ENCODE results near the gene WAS. TPM values are rescaled to one million over a fixed set of nuclear protein-coding genes. Genes with fewer than 3 reads are reported as not detected.
"Not testable (repeated sequence)": the region's sequence is repeated elsewhere in the genome, so short reads cannot be mapped to it uniquely, and the experiment has no call there.

Gene WAS
- total and polyA plus RNA-seq, 3 donors from 2014 or later, result 2.5 to 5.5 (median 4.7) TPM

DNA sequence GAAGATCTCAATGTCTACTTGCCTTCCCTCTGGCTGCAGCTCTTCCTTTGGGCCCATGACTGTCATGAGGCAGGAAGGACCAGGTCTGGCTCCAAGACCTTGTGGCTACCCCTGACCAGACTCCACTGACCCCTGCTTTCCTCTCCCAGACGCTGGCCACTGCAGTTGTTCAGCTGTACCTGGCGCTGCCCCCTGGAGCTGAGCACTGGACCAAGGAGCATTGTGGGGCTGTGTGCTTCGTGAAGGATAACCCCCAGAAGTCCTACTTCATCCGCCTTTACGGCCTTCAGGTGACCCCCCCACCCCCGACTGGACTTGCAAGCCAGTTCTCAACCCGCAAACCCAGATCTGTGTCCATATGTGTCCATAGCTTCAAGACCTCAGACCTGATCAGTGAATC, 535 bp downstream of the WAS start:
- no peaks in the 10 kb centered on the region for H3K27me3 ChIP-seq
- H3K27ac ChIP-seq, result no peak overlapping the region
- WGBS, 2 donors, result 81 to 86% methylated on average over 7 of the region's 7 CpGs
- TF ChIP-seq CTCF (IDR thresholded peaks at IDR 0.05), result no peak
- H3K4me3 ChIP-seq, result no peak overlapping the region
- intact Hi-C loops (cut with DNase I; ENCODE audit: low total_unique reads), result no loop called here
- no peaks in the 10 kb centered on the region for H3K4me1 ChIP-seq
- no peaks in the 10 kb centered on the region for H3K9me3 ChIP-seq
- H3K36me3 ChIP-seq (ENCODE audit: low read depth, missing control alignments), result no peaks in the 10 kb centered on the region
- DNase-seq, result no peak

- 74 to 93% methylated on average over 9 to 12 of the region's 12 CpGs for WGBS, 2 donors
- intact Hi-C loops (cut with DNase I; ENCODE audit: low total_unique reads), result no loop called here
- no peak for TF ChIP-seq CTCF (IDR thresholded peaks at IDR 0.05)
- TF ChIP-seq POLR2A (IDR thresholded peaks at IDR 0.05), result no peak
- H3K4me3 ChIP-seq, result no peak overlapping the region
- no peaks in the 10 kb centered on the region for H3K27me3 ChIP-seq
- no peaks in the 10 kb centered on the region for H3K4me1 ChIP-seq
- no peaks in the 10 kb centered on the region for H3K36me3 ChIP-seq (ENCODE audit: low read depth, missing control alignments)
- no peak for DNase-seq
- no peak overlapping the region for H3K27ac ChIP-seq
- no peaks in the 10 kb centered on the region for H3K9me3 ChIP-seq
Measured at GRCh38 chrX:48685416-48685815, 1.8 kb downstream of the WAS start.

DNA sequence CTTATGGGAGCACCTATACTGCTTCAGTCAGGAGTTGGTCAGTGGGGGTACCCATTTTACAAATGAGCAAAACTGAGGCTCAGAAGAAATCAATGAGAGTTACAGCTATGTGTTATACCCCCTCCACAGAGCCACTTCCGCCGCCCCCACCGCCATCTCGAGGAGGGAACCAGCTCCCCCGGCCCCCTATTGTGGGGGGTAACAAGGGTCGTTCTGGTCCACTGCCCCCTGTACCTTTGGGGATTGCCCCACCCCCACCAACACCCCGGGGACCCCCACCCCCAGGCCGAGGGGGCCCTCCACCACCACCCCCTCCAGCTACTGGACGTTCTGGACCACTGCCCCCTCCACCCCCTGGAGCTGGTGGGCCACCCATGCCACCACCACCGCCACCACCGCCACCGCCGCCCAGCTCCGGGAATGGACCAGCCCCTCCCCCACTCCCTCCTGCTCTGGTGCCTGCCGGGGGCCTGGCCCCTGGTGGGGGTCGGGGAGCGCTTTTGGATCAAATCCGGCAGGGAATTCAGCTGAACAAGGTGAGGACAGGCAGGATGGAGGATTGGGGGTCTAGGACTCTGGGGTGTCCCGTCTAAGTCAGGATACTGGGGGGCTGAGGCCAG, 5.0 kb downstream of the WAS start:
- Histone ChIP-seq H3K9me3 (no peaks in the 10 kb centered on the region), H3K36me3 (ENCODE audit: low read depth, missing control alignments) (no peaks in the 10 kb centered on the region), H3K4me1 (no peaks in the 10 kb centered on the region), H3K4me3 (no peak overlapping the region), H3K27me3 (no peaks in the 10 kb centered on the region), H3K27ac (no peak overlapping the region)
- 13 to 42% methylated on average over 1 to 16 of the region's 19 CpGs for WGBS, 2 donors
- DNase-seq, result no peak
- TF ChIP-seq CTCF (IDR thresholded peaks at IDR 0.05) (no peak), POLR2A (IDR thresholded peaks at IDR 0.05) (no peak)
- intact Hi-C loops (cut with DNase I; ENCODE audit: low total_unique reads), result no loop called here

- 60 to 66% methylated on average over 8 to 11 of the region's 11 CpGs for WGBS, 2 donors
- no peak overlapping the region for H3K4me3 ChIP-seq
- TF ChIP-seq CTCF (IDR thresholded peaks at IDR 0.05) (no peak), POLR2A (IDR thresholded peaks at IDR 0.05) (no peak)
- no peaks in the 10 kb centered on the region for H3K4me1 ChIP-seq
- DNase-seq, result no peak
- no peaks in the 10 kb centered on the region for H3K27me3 ChIP-seq
- intact Hi-C loops (cut with DNase I; ENCODE audit: low total_unique reads), result no loop called here
- H3K27ac ChIP-seq, result no peak overlapping the region
- no peaks in the 10 kb centered on the region for H3K36me3 ChIP-seq (ENCODE audit: low read depth, missing control alignments)
- H3K9me3 ChIP-seq, result no peaks in the 10 kb centered on the region
Measured at GRCh38 chrX:48689208-48689920, 5.8 kb downstream of the WAS start.

- 85 to 93% methylated on average over 2 to 4 of the region's 5 CpGs for WGBS, 2 donors
- intact Hi-C loops (cut with DNase I; ENCODE audit: low total_unique reads); H3K4me1 ChIP-seq: not testable (repeated sequence)
Measured at GRCh38 chrX:48691746-48692145, 8.1 kb downstream of the WAS start.

More at GRCh38 chrX:48691746-48692145, 8.1 kb downstream of the WAS start:
- not testable (repeated sequence) for H3K27me3 ChIP-seq; H3K27ac ChIP-seq; H3K36me3 ChIP-seq (ENCODE audit: low read depth, missing control alignments); H3K4me3 ChIP-seq; H3K9me3 ChIP-seq; DNase-seq
